ENCODE data around the gene NALCN.

Gene NALCN

GRCh38 chr13:101205408-101205807, 210.9 kb downstream of the NALCN start:
- DNase-seq (ENCODE audit: low read depth) = no peak

DNA sequence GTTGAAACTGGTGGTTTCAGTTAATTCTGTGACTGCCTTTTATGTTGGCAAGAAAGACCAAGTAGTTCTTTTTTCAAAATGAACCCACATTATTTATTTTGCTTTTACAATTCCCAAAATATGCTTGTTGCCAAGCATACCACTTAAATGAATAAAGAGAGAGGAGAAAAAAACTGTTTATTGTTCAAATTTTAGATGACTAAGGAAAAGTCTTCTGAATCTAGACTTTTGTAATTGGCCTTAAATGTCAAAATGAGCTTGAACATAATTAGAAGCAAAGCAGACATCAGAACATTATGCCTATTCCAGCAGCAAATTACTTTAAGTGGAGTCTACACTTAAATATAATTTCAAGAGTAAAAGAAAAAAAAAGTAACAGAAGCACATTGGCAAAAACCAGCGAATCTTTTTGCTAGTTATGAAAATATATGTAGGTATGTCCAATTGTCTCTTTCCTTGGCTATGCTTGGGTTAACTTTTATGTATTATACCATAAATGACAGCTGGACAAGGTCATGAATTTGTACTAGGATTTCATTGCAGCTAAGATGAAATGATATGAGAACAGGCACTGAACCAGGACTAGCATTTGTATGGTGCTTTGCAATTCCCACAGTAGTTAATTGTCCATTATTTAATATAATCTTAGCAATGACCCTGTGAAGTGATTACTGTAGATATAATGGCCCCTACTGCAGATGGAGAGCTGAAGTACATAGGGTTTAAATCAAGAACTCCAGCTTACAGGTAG, 211.9 kb downstream of the NALCN start:
- no peak for DNase-seq (ENCODE audit: low read depth)

DNA sequence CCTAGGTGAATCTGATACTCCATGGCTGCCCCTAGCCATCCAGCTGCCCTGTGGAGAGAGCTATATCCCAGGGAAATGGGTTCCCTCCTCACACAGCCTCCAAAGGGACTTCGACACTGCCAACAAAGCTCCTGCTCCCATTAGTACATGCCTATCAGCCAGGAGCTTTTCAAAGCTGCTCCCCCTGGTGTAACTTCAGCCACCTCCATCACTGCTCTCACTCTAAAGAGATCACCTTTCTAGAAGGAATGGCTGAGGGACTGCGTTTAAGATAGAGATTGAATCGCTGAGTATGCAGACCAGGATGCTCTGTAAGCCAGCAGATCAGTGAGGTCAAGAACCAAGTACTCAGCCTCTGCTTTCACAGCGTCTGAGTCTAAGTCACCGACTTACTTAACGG, 213.7 kb downstream of the NALCN start:
- DNase-seq (ENCODE audit: low read depth) = no peak

DNA sequence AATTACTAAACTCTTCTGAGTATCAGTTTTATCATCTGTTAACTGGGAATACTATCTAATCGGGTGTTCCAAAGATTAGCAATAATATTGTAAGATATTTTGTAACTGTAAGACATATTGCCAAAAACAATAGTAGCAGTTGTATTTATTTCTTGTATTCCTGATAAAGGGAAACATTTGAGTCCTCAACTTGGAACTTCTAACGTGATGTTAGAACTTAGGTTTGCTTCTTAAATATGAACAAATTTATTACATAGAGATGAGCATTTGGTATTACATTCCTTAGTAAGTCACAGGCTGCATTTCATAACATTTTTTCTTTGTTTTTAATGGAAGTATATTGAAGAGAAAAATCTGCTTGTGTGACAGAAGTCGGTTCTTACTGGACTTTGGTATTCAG, 225.3 kb downstream of the NALCN start:
- no peak for DNase-seq (ENCODE audit: low read depth)

DNA sequence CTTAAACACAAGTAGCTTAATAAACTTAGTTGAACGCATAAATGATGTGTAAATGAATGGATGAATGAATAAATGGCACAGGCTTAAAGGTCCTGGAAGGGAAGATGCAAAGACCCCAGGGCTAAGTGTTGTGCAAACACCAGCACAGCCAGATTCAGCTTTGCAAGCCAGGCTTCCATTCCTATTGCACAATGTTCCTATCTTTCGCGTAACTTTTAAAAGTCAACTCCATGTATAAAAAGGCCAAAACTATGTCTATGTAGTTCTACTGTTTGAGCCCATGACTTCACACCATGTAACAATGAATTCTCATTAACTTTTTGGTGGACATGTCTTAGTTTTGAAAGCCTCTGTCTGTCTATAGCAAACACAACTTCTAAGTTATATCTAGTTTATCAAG, 226.0 kb downstream of the NALCN start:
- DNase-seq (ENCODE audit: low read depth) = no peak

GRCh38 chr13:101185606-101186005, 230.7 kb downstream of the NALCN start:
- no peak for DNase-seq (ENCODE audit: low read depth)

DNA sequence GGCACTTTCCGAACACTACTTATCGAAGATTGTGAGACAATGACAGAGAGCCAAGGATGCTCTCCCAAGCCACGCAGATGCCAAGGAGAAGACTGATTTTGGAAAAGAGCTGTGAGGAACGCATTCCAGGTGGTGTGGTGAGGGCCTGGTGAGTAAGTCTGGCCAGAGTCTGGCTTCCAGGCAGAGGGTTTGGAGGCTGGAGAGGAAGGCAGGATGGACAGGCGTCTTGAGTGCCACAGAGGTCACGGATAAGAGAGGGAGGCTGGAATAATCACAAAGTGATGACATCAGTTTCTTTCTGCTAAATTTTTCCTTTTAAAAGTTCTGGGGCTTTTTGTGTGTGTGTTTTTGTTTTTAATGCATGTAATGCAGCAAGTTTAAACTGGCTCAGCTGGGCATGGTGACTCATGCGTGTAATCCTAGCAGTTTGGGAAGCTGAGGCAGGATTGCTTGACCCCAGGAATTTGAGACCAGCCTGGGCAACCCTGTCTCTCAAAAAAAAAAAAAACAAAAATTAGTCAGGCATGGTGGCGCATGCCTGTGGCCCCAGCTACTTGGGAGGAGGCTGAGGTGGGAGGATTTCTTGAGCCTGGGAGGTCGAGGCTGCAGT, 235.1 kb downstream of the NALCN start:
- no peak for DNase-seq (ENCODE audit: low read depth)

GRCh38 chr13:101179021-101179420, 237.3 kb downstream of the NALCN start:
- DNase-seq (ENCODE audit: low read depth) = no peak

GRCh38 chr13:101178406-101178805, 237.9 kb downstream of the NALCN start:
- no peak for DNase-seq (ENCODE audit: low read depth)

- DNase-seq (ENCODE audit: low read depth) = no peak
These were observed 246.0 kb downstream of the NALCN start for GRCh38 chr13:101170306-101170705.

- no peak for DNase-seq (ENCODE audit: low read depth)
These were observed 259.0 kb downstream of the NALCN start for GRCh38 chr13:101157261-101157660.

DNA sequence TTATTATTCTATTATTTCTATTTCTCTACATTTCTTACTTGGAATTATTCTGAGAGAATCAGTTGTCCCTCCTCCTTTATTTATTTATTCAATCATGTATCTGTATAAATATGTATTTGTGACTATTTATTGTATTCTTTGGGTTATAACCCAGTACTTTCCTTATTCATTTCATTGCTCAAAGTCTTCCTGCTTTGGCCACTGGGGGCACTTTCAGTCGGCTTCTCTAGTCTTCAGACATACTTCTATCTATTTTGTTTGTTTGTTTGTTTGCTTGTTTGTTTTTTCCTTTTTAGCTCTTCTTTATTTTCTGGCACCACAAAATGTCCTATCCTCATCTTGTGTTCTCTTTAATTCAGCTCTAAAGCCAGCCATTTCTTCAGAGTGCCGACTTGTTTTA, 260.4 kb downstream of the NALCN start:
- no peak for DNase-seq (ENCODE audit: low read depth)

DNA sequence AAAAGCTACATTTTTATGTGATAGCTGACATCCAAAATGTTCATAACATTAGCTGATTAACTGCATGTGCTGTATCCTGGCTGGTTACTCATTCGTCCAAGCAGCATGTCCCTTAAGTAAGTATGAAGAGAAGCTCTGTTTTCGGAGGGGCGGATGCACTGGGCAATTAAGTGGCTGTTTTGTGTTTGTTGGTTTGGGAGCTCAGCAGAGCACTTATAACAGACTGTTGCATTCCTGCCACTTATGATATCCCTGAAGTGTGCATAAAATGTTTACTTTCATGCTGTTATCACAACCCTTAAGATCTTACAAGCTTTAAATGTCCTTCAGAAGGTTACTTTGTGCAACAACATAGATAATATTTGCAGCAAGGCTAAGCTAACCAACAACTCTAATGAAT, 264.1 kb downstream of the NALCN start:
- DNase-seq (ENCODE audit: low read depth) = no peak

DNA sequence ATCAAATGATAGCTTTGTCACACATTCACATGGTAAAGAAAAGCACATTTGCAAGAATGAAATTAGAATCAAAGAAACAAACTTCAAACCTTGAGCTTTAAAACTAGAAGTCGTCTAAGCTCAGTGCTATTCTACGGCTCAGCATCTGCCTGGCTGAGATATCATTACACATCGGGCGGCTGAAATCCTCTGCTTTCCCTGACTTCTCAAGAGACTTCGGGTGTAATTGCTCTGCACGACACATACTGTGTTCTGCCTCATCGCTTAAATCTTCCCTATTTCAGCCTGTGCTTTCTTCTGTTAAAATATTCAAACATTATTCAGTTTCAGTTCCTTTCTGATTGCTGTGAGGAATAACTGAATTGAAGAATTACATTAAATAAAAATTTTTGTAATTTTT, 265.3 kb downstream of the NALCN start:
- DNase-seq (ENCODE audit: low read depth) = no peak

DNA sequence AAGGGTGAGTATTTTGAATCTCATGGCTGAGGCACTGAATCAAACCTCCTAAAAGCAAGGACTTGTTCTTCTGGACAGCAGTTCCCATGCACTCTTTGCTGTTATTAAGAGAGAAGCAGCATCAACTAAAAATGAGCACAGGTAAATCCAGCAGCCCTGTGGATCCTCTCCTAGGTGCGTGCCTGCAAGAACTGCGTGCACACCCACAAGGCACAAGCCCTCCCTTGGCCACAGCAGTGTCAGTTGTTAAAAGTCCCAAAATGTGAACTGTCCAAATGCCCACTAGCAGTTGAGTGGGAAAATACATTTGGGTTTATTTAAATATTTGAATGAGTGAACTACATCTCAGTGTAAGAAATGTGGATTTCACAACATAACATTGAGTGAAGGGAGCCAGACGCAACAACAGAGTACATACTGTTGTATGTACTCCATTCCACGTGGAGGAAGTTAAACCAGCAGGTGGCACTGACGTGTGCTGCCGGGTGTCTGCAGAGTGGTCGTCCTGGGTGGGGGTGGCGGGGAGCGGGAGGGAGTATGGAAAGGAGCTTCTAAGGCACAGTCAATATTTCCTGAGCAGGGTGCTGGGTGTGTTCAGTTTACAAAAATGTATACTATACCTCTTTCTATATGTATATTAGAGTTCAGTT, 266.4 kb downstream of the NALCN start:
- no peak for DNase-seq (ENCODE audit: low read depth)

GRCh38 chr13:101146101-101146898, 270.0 kb downstream of the NALCN start:
- DNase-seq (ENCODE audit: low read depth) = no peak

- no peak for DNase-seq (ENCODE audit: low read depth)
These were observed 271.4 kb downstream of the NALCN start for GRCh38 chr13:101144808-101145419.

- no peak for DNase-seq (ENCODE audit: low read depth)
These were observed 275.4 kb downstream of the NALCN start for GRCh38 chr13:101140936-101141335.

GRCh38 chr13:101140087-101140770, 276.1 kb downstream of the NALCN start:
- no peak for DNase-seq (ENCODE audit: low read depth)

- DNase-seq (ENCODE audit: low read depth) = no peak
These were observed 277.2 kb downstream of the NALCN start for GRCh38 chr13:101139081-101139480.

DNA sequence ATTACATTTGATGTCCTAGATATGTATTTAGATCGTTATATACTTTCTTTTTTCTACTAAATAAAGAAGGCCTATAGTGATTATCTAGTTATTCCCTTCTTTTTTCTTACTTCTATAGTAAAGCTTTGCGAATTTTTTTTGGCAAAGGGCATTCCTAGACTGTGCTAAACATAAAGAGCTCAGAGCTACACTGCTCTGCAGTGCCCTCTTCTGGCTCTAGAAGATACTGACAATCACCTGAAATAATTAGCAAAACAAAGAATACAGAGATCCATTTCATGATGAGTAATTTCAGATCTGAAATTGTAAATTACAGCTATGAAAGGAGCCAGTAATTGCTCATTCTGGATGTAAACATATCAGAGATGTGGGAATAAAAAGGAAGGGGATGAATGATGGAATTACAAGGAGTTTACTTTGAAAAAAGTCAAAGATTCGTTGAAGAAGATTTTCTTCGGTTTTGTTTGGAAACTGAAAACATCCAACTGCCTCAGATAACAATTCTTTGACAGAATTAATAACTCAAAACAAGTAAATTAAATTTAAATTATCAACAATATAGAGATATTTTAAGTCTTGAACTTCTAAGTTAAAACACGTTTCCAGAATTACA, 288.5 kb downstream of the NALCN start:
- no peak for DNase-seq (ENCODE audit: low read depth)
